ENCODE data around the gene SHC1.
A peak's percentile ranks its signal among the peaks of the same experiment; 100 is the strongest.

The SHC1 gene

GRCh38 chr1:154956544-154956941 is 14.0 kb downstream of the SHC1 start:
- no peak for DNase-seq (ENCODE audit: extremely low read depth, low read depth)
- TF ChIP-seq, protein P1, sequence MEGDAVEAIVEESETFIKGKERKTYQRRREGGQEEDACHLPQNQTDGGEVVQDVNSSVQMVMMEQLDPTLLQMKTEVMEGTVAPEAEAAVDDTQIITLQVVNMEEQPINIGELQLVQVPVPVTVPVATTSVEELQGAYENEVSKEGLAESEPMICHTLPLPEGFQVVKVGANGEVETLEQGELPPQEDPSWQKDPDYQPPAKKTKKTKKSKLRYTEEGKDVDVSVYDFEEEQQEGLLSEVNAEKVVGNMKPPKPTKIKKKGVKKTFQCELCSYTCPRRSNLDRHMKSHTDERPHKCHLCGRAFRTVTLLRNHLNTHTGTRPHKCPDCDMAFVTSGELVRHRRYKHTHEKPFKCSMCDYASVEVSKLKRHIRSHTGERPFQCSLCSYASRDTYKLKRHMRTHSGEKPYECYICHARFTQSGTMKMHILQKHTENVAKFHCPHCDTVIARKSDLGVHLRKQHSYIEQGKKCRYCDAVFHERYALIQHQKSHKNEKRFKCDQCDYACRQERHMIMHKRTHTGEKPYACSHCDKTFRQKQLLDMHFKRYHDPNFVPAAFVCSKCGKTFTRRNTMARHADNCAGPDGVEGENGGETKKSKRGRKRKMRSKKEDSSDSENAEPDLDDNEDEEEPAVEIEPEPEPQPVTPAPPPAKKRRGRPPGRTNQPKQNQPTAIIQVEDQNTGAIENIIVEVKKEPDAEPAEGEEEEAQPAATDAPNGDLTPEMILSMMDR (IDR thresholded peaks at IDR 0.05; ENCODE audit: low read depth, low read length) = no peak

DNA sequence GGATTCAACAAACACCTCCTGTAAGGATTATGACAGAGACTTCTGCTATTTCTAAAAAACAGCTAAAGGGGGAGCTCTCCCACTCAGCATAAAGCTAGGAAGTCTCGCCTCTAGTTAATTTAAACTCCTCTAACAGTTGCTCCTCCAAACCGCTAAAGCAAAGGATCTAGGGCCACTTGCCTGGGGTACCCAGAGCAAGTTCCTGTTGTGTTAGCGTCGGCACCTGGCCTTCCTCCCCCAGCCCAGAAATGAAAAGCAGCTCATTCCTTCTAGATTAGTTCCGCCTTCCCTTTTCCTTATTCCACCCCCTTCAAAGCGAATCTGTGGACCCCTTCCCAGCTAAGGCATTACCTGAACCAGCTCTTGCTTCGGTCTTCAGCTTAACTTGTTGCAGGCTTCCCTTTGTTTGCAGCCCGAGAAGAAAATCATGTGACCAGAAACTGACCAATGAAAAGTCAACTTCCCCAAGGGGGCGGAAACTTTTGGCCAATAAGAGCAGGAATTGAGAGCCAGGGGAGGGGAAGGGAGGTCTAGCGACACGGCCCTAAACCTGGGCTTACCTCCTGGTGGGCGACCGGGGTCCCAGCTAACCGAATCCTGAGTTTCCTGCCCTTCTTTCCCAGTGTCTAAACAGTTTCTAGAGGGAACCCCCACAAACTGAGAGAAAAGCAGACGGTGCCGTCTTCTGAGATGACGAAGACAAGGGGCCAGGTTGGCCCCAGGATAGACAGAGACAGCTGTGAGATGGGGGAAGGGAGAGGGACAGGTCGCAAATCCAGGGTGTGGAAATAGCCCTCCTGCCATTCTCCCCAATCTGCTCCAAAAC is 14.6 kb downstream of the SHC1 start, which contains the start of gene PBXIP1:
Gene PBXIP1 (minus strand): TSS at position 382 of the 826 bp plus-strand sequence. CDS start 2,378 bp downstream, outside the sequence.
- TF ChIP-seq, protein P1 (IDR thresholded peaks at IDR 0.05; ENCODE audit: low read depth, low read length) = peak; percentile 45

GRCh38 chr1:154955039-154955717 is 15.4 kb downstream of the SHC1 start:
- TF ChIP-seq, protein P1 (IDR thresholded peaks at IDR 0.05; ENCODE audit: low read depth, low read length) = no peak
- peak; percentile 35 for DNase-seq (ENCODE audit: extremely low read depth, low read depth)

More for the DNA sequence above, 14.6 kb downstream of the SHC1 start, which contains the start of gene PBXIP1:
- DNase-seq (ENCODE audit: extremely low read depth, low read depth) = peak; percentile 70

- no peak for DNase-seq (ENCODE audit: extremely low read depth, low read depth)
- TF ChIP-seq, protein P1 (IDR thresholded peaks at IDR 0.05; ENCODE audit: low read depth, low read length) = no peak
These were observed 16.0 kb downstream of the SHC1 start for GRCh38 chr1:154954541-154954940.

- no peak for DNase-seq (ENCODE audit: extremely low read depth, low read depth)
- TF ChIP-seq, protein P1 (IDR thresholded peaks at IDR 0.05; ENCODE audit: low read depth, low read length) = no peak
These were observed 16.9 kb downstream of the SHC1 start for GRCh38 chr1:154953611-154954038.

- DNase-seq (ENCODE audit: extremely low read depth, low read depth) = no peak
- TF ChIP-seq, protein P1 (IDR thresholded peaks at IDR 0.05; ENCODE audit: low read depth, low read length) = no peak
These were observed 17.9 kb downstream of the SHC1 start for GRCh38 chr1:154952664-154953063.
